IMR-90 (cell line): ENCODE measurements around the gene LPGAT1. TPM values are rescaled to one million over a fixed set of nuclear protein-coding genes. Genes with fewer than 3 reads are reported as not detected.

Experiments
- ATAC-seq: fragments of 200-7000 bp; cut with Tn5 transposase; 2 replicates; pipeline ENCODE4 v1.9.1; 2020; ENCODE audit warnings: low read depth, mild to moderate bottlenecking, moderate library complexity
- BruUV-seq: library from RNA; stranded (reverse); fragments of 400-500 nt; replicated peaks from 2 replicates; lab custom pipeline; 2021; lab: Mats Ljungman, UMichigan
- CTCF ChIA-PET: fragments of 300-600 bp; formaldehyde crosslinking; extraction: SDS; loops from one replicate; lab custom pipeline; 2021; ENCODE audit warnings: antibody characterized with exemption; lab: Yijun Ruan, JAX
- POLR2A ChIA-PET: fragments of 300-600 bp; sonication (Branson Sonifier 250); formaldehyde crosslinking; loops from one replicate; lab custom pipeline; 2022; ENCODE audit warnings: antibody characterized with exemption; ENCODE audit not compliant: unreplicated experiment; lab: Charles Lee
- DNase-seq: peaks from one replicate; pipeline ENCODE4 v3.0.0; 2013
- H2AFZ ChIP-seq: replicated peaks from 2 replicates; pipeline ENCODE3; 2013; ENCODE audit warnings: low read length, mild to moderate bottlenecking; ENCODE audit not compliant: poor library complexity
- H2AK5ac ChIP-seq: 2 replicates; pipeline ENCODE4 v1.6.1; 2013; ENCODE audit warnings: low read depth, low read length, inconsistent platforms
- H2AK9ac ChIP-seq: replicated peaks from 2 replicates; pipeline ENCODE3; 2013; ENCODE audit warnings: mild to moderate bottlenecking, low read depth, low read length, moderate library complexity; ENCODE audit not compliant: poor library complexity
- H2BK120ac ChIP-seq: 2 replicates; pipeline ENCODE4 v1.6.1; 2013; ENCODE audit warnings: low read depth, low read length, inconsistent platforms
- H2BK15ac ChIP-seq: 3 replicates; pipeline ENCODE4 v1.6.1; 2013; ENCODE audit warnings: low read depth, low read length, inconsistent platforms
- H2BK20ac ChIP-seq: 2 replicates; pipeline ENCODE4 v1.6.1; 2013; ENCODE audit warnings: low read depth, mild to moderate bottlenecking, inconsistent platforms, low read length, moderate library complexity
- H2BK5ac ChIP-seq: 2 replicates; pipeline ENCODE4 v1.6.1; 2013; ENCODE audit warnings: mild to moderate bottlenecking, low read depth, low read length, inconsistent platforms; ENCODE audit not compliant: poor library complexity, severe bottlenecking
- H3K14ac ChIP-seq: replicated peaks from 2 replicates; pipeline ENCODE4 v1.6.1; 2013; ENCODE audit warnings: low read depth, low read length, inconsistent platforms
- H3K18ac ChIP-seq: 2 replicates; pipeline ENCODE4 v1.6.1; 2013; ENCODE audit warnings: low read depth, low read length, control low read depth
- H3K23ac ChIP-seq: 2 replicates; pipeline ENCODE4 v1.6.1; 2013; ENCODE audit warnings: low read depth, low read length, inconsistent platforms
- H3K27ac ChIP-seq: 2 replicates; pipeline ENCODE4 v1.5.1; 2013; ENCODE audit warnings: mild to moderate bottlenecking, control low read depth, low read length; ENCODE audit not compliant: insufficient read depth
- H3K27me3 ChIP-seq: 2 replicates; pipeline ENCODE4 v1.6.1; 2013; ENCODE audit warnings: low read length; ENCODE audit not compliant: control insufficient read depth, insufficient read depth
- H3K36me3 ChIP-seq: 2 replicates; pipeline ENCODE4 v1.6.1; 2013; ENCODE audit warnings: low read length, mixed read lengths; ENCODE audit not compliant: control insufficient read depth, insufficient read depth
- H3K4ac ChIP-seq: 2 replicates; pipeline ENCODE4 v1.6.1; 2013; ENCODE audit warnings: low read depth, low read length, inconsistent platforms
- H3K4me1 ChIP-seq: 2 replicates; pipeline ENCODE4 v1.6.1; 2013; ENCODE audit warnings: low read length, mixed read lengths; ENCODE audit not compliant: control insufficient read depth, insufficient read depth
- H3K4me2 ChIP-seq: 2 replicates; pipeline ENCODE4 v1.6.1; 2013; ENCODE audit warnings: low read depth, mild to moderate bottlenecking, control low read depth, low read length, moderate library complexity
- H3K4me3 ChIP-seq: 2 replicates; pipeline ENCODE4 v1.5.1; 2013; ENCODE audit warnings: low read depth, mild to moderate bottlenecking, control low read depth, low read length, moderate library complexity; ENCODE audit not compliant: insufficient read depth
- H3K56ac ChIP-seq: 2 replicates; pipeline ENCODE4 v1.6.1; 2013; ENCODE audit warnings: low read length, inconsistent platforms; ENCODE audit not compliant: insufficient read depth; ENCODE audit errors: extremely low read depth
- H3K79me1 ChIP-seq, 2 experiments: 2 replicates each; pipeline ENCODE4 v1.6.1; 2013; ENCODE audit warnings: low read length in 2 of 2, inconsistent platforms in 1 of 2, low read depth in 1 of 2
- H3K9ac ChIP-seq: 2 replicates; pipeline ENCODE4 v1.6.1; 2013; ENCODE audit warnings: low read depth, low read length, control low read depth
- H3K9me1 ChIP-seq: 2 replicates; pipeline ENCODE4 v1.6.1; 2013; ENCODE audit warnings: low read length, inconsistent platforms; ENCODE audit not compliant: insufficient read depth
- H3K9me3 ChIP-seq: 2 replicates; pipeline ENCODE4 v1.6.1; 2013; ENCODE audit warnings: low read length; ENCODE audit not compliant: control insufficient read depth, insufficient read depth
- H4K20me1 ChIP-seq: 2 replicates; pipeline ENCODE4 v1.6.1; 2013; ENCODE audit warnings: low read length, inconsistent platforms; ENCODE audit not compliant: insufficient read depth
- H4K5ac ChIP-seq: 2 replicates; pipeline ENCODE4 v1.6.1; 2013; ENCODE audit warnings: mild to moderate bottlenecking, low read depth, low read length, control low read depth
- H4K8ac ChIP-seq, 2 experiments: 2 replicates each; pipeline ENCODE4 v1.6.1; 2013; ENCODE audit warnings: low read depth in 2 of 2, low read length in 2 of 2, control low read depth in 1 of 2, inconsistent platforms in 1 of 2
- H4K91ac ChIP-seq: 2 replicates; pipeline ENCODE4 v1.6.1; 2013; ENCODE audit warnings: low read depth, low read length, inconsistent platforms; ENCODE audit not compliant: insufficient read depth
- FOS ChIP-seq: fragments of 150-350 bp; IDR thresholded peaks from 2 replicates; pipeline ENCODE4 v1.6.1; 2016; ENCODE audit warnings: low read depth, low read length
- MXI1 ChIP-seq: IDR thresholded peaks from 2 replicates; pipeline ENCODE4 v1.6.1; 2012; ENCODE audit warnings: low read depth, mild to moderate bottlenecking, low read length, moderate library complexity, borderline replicate concordance
- POLR2A ChIP-seq: IDR thresholded peaks from 2 replicates; pipeline ENCODE4 v1.6.1; 2012; ENCODE audit warnings: mild to moderate bottlenecking, low read depth, low read length
- RAD21 ChIP-seq: IDR thresholded peaks from 2 replicates; pipeline ENCODE4 v1.6.1; 2012; ENCODE audit warnings: low read length, improper control_type of control experiment
- SMC3 ChIP-seq: fragments of 150-350 bp; IDR thresholded peaks from 2 replicates; pipeline ENCODE4 v1.6.1; 2016; ENCODE audit warnings: low read depth, mild to moderate bottlenecking, antibody characterized with exemption, low read length, moderate library complexity
- WGBS, 2 experiments: methylation state at CpG; one replicate each; pipeline versions ENCODE4 v1.1.5 to v1.1.7; 2013; ENCODE audit warnings: missing lambda C conversion rate in 2 of 2; ENCODE audit not compliant: insufficient read length in 1 of 2; ENCODE audit errors: extremely low coverage in 2 of 2; 5-methylcytosine and 5-hydroxymethylcytosine counted together
- dilution Hi-C: fragments of 300-500 bp; cut with HindIII; formaldehyde crosslinking; loops from one replicate; pipeline ENCODE4 v1.14.3; 2018; ENCODE audit warnings: low sequenced_read_pairs; ENCODE audit not compliant: unreplicated experiment
- in situ Hi-C: fragments of 300-500 bp; cut with MboI; formaldehyde crosslinking; loops from 3 replicates; pipeline ENCODE4 v1.14.3; 2019; ENCODE audit warnings: low sequenced_read_pairs, inconsistent platforms, mixed read lengths
- intact Hi-C: fragments of 100-400 bp; cut with micrococcal nuclease; formaldehyde crosslinking; loops from 2 replicates; pipeline ENCODE4 v1.10.0; 2022
- polyA plus RNA-seq, 3 experiments: library from polyadenylated mRNA; depleted of rRNA; stranded (reverse); fragments of >200 nt; gene quantifications; 2 replicates each; pipeline ENCODE4 v1.2.3, GENCODE V29; 2012; ENCODE audit warnings: low replicate concordance in 1 of 3
- total RNA-seq: library from RNA; depleted of rRNA; stranded (reverse); fragments of >200 nt; gene quantifications from 2 replicates; pipeline ENCODE4 v1.2.3, GENCODE V29; 2012

The LPGAT1 gene
- total and polyA plus RNA-seq, 2 of the 4 experiments (the other 2 are of a cell fraction), result 6.7 to 13.6 TPM

DNA sequence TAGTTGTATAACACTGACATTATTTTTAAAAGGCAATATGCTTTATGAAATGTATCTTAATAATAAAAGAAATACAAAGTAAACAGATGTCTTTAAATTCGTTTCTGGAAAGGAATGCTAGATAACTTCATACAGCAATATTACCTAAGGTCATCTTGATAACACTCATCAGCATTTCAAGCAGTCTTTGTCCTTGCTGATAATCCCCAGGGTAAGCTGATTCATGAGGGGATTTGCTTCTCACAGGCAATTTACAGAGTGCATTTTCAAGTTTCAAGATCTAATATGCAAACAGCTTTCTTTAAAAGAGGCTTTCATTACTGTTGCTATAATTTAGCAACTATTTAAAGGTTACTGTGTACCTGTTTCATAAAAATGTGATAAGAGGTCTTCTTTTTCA lies 80.0 kb downstream of the LPGAT1 start:
- H2AK5ac ChIP-seq, result no peak overlapping the region
- no peaks in the 10 kb centered on the region for H3K27me3 ChIP-seq
- H3K27ac ChIP-seq, result no peak overlapping the region
- no peak overlapping the region for H2AK9ac ChIP-seq
- H2BK15ac ChIP-seq, result no peak overlapping the region
- H4K8ac ChIP-seq, result no peak overlapping the region
- ATAC-seq, result no peak
- in situ Hi-C loops (no loop called here), dilution Hi-C loops (no loop called here), intact Hi-C loops (no loop called here)
- H4K20me1 ChIP-seq, result no peaks in the 10 kb centered on the region
- ChIA-PET POLR2A (no interaction called here), CTCF (no interaction called here)
- H2BK5ac ChIP-seq, result no peak overlapping the region
- H3K56ac ChIP-seq, result no peak overlapping the region
- no peak overlapping the region for H2BK120ac ChIP-seq
- H3K18ac ChIP-seq, result no peak overlapping the region
- WGBS, 2 experiments, result no CpG with 5 or more reads among the region's 1 CpG
- H3K4me3 ChIP-seq, result no peak overlapping the region
- H3K14ac ChIP-seq, result no peak overlapping the region
- H3K23ac ChIP-seq, result no peak overlapping the region
- no peak for DNase-seq
- H3K9me1 ChIP-seq, result no peaks in the 10 kb centered on the region; the same call in 1 of the 2 replicates
- no peak overlapping the region for H3K9ac ChIP-seq
- H2BK20ac ChIP-seq, result no peak overlapping the region
- no peaks in the 10 kb centered on the region for H3K4me1 ChIP-seq
- H3K79me1 ChIP-seq, result no peaks in the 10 kb centered on the region
- H3K4me2 ChIP-seq, result no peak overlapping the region
- no peak overlapping the region for H4K5ac ChIP-seq
- BruUV-seq, result no TSS peak
- H3K36me3 ChIP-seq, result peaks cover 7% of the 10 kb centered on the region
- H3K9me3 ChIP-seq, result no peaks in the 10 kb centered on the region
- TF ChIP-seq MXI1, result no peak
- TF ChIP-seq SMC3, result no peak
- TF ChIP-seq FOS, result no peak
- no peak for TF ChIP-seq RAD21
- no peak for TF ChIP-seq POLR2A
- no peak overlapping the region for H4K91ac ChIP-seq
- H3K4ac ChIP-seq, result no peak overlapping the region
- H2AFZ ChIP-seq, result no peak overlapping the region
